HG03280 (cell line): Measurements from ENCODE around the gene MOCS3.

ENCODE experiments used
- ATAC-seq: cut with Tn5 transposase; IDR thresholded peaks from one replicate; pipeline ENCODE4 v1.9.1; 2021; ENCODE audit warnings: mild to moderate bottlenecking, moderate library complexity; ENCODE audit not compliant: unreplicated experiment

MOCS3 gene, protein sequence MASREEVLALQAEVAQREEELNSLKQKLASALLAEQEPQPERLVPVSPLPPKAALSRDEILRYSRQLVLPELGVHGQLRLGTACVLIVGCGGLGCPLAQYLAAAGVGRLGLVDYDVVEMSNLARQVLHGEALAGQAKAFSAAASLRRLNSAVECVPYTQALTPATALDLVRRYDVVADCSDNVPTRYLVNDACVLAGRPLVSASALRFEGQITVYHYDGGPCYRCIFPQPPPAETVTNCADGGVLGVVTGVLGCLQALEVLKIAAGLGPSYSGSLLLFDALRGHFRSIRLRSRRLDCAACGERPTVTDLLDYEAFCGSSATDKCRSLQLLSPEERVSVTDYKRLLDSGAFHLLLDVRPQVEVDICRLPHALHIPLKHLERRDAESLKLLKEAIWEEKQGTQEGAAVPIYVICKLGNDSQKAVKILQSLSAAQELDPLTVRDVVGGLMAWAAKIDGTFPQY

DNA sequence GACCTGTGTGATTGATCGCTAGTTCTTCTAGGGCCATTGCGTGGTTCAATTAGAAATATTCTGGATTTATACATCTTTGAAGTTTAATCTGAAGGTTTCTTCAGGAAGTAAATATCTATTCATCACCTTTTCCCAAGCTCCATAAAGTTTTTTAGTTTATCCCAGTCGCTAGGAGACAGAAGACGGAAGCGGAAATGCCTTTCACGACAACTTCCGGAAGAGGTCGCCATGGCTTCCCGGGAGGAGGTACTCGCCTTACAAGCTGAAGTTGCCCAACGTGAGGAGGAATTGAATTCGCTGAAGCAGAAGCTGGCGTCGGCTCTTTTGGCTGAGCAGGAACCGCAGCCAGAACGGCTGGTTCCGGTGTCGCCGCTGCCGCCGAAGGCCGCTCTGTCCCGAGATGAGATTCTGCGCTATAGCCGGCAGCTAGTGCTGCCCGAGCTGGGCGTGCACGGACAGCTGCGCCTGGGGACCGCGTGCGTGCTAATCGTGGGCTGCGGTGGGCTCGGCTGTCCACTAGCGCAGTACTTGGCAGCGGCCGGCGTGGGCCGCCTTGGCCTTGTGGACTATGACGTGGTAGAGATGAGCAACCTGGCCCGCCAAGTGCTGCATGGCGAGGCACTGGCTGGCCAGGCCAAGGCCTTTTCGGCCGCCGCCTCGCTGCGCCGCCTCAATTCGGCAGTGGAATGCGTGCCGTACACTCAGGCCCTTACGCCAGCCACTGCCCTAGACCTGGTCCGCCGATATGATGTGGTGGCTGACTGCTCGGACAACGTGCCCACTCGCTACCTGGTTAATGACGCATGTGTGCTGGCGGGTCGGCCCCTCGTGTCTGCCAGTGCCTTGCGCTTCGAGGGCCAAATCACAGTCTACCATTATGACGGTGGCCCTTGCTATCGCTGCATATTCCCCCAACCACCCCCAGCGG is at the start of gene MOCS3:
Gene MOCS3 (plus strand): TSS at position 204 of the 928 bp plus-strand sequence. CDS start 25 bp downstream, at position 229.
- peak; percentile 71 for ATAC-seq

DNA sequence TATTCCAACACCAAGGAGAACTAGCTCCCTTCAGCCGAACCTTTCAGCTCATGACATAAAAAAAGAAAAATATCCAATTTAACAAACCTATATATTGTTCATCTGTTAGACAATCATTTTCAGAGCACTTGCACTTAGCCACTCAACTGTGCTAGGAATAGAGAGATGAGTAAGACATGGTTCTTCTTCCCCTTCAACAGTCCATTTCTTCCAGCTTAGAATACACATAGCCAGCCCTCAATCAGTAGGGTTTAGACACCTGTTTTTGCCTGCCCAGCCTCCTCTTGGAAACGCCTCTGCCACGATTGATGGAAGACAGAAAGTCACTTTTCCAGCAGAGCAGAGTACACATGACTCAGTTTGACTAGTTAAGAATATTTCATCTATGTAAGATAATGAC is 49.2 kb upstream of the MOCS3 start:
- no peak for ATAC-seq

DNA sequence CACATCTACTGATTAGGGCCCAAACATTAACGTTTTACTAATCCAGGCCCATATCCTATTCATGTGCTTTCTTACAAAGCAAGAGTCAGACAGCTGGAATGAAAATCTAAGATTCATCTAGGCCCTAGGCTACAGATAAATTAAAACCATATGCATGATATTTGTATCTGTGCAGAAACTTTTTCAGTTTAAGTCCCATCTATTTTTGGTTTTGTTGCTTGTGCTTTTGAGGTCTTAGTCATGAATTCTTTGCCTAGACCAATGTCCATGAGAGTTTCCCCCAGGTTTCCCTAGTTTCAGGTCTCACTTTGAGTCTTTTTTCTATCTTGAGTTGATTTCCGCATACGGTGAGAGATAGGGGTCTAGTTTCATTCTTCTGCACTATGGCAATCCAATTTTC is 47.6 kb upstream of the MOCS3 start:
- no peak for ATAC-seq

DNA sequence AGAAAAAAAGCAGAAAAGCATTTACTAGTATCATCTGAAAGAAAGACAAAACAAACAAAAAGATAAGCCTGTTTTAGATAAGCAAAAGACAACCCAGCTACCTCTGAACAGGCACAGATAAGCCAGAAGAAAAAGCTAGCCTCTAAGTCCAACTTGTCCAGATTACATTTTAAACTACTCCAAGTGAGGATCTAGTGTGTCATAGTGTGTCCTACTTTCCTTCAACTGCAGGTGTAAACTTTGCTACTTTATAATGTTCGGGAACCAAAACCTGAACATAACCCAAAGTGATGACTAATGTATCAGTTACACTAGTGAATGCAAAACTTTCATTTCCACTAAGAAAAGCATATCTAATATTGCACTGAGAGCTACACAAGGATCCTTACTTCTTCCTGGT is 46.9 kb upstream of the MOCS3 start:
- ATAC-seq = no peak

GRCh38 chr20:50913690-50914375 is 44.8 kb upstream of the MOCS3 start:
- ATAC-seq = no peak

- ATAC-seq = no peak
Observed at GRCh38 chr20:50915424-50915823, 43.2 kb upstream of the MOCS3 start.

GRCh38 chr20:50916257-50916656 is 42.4 kb upstream of the MOCS3 start:
- ATAC-seq = no peak

GRCh38 chr20:50916934-50917333 is 41.7 kb upstream of the MOCS3 start:
- ATAC-seq = no peak

GRCh38 chr20:50918403-50918802 is 40.2 kb upstream of the MOCS3 start:
- ATAC-seq = no peak

- ATAC-seq = no peak
Observed at GRCh38 chr20:50919567-50919966, 39.1 kb upstream of the MOCS3 start.

GRCh38 chr20:50920997-50921396 is 37.6 kb upstream of the MOCS3 start:
- ATAC-seq = no peak

DNA sequence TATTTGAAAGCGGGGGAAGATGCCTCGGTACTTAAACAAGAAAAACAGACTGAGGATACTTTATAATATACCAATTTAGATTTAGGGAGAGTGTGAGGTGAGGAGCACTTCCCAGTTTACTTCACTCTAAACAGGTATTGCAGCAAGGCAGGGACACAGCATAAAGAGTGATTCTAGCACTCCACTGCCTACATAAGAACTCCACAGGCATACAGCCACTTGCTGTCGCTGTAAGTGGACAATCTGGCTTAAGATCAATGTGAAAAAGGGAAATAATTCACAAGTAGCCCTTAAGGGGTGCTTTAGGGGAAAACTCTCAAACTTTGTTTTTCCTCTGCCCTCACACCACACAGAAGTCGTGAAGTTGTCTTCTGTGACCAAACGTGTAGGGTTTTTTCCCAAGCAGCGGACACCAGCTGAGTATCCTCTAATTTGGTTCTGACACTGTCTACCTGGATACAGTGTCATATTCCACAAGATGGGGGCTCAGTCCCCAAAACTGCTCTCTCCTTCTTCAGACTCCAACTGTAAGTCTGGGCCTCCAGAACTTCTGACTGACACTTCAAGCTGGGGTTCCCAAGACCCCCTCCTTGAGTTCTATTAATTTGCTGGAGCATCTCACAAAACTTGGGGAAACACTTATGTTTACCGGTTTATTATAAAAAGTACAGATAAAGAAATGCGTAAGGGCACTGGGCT is 36.7 kb upstream of the MOCS3 start:
- no peak for ATAC-seq

GRCh38 chr20:50924261-50924920 is 34.2 kb upstream of the MOCS3 start:
- ATAC-seq = no peak

DNA sequence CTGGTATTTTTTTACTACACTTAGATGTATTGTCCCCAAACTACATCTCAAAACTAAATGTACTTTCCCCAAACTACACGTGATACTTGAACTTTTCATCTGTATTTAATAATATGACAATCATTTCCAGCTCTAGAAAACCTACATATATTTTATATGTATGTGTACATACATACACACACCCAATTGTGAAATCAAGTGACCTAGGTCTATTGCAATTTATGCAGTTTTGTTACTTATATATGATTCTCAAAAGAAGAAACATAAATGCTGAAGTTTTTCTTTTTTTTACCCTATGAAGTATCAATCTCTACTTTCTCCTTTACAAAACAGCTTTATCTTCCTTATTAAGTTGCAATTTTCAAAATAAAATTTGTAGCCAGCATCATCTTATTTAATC is 32.1 kb upstream of the MOCS3 start:
- no peak for ATAC-seq

DNA sequence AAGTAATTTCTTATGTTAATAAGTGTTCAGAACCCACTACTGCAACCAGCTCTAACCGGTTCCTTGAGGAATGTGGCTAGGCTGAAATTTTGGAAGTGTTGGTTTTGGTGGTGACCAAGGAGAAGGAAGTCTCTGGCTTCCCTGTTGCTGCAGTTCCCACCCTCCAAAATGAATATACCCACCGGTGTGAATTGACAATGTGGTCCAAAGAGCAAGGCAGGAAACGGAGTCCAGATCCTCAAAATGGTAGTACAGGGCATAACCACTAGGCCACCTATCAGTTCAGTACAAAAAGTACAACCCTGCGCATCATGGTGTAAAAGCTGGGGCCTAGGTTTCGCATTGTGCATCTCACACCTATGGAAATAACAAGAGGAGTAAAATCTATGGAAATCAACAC is 30.1 kb upstream of the MOCS3 start:
- ATAC-seq = no peak

GRCh38 chr20:50929299-50930138 is 29.1 kb upstream of the MOCS3 start:
- peak; percentile 57 for ATAC-seq

GRCh38 chr20:50930139-50930975 is 28.3 kb upstream of the MOCS3 start:
- ATAC-seq = peak; percentile 12

GRCh38 chr20:50930976-50931305 is 27.7 kb upstream of the MOCS3 start:
- ATAC-seq = peak; percentile 33
